ENCODE measurements around the gene UBE2Q1. TPM values are rescaled to one million over a fixed set of nuclear protein-coding genes. Genes with fewer than 3 reads are reported as not detected.

UBE2Q1 gene
- total and polyA plus RNA-seq, 9 donors, result 14.3 to 119 (median 58.5) TPM

- Histone ChIP-seq H3K27ac (no peak overlapping the region), H3K36me3 (peaks cover 3% of the 10 kb centered on the region), H3K9me3 (no peaks in the 10 kb centered on the region), H3K4me1 (ENCODE audit: insufficient read depth) (peaks cover 2% of the 10 kb centered on the region), H3K27me3 (no peaks in the 10 kb centered on the region), H3K4me3 (no peak overlapping the region)
- TF ChIP-seq EP300 (IDR thresholded peaks at IDR 0.05) (no peak), POLR2A (IDR thresholded peaks at IDR 0.05) (no peak)
- TF ChIP-seq, protein P1, sequence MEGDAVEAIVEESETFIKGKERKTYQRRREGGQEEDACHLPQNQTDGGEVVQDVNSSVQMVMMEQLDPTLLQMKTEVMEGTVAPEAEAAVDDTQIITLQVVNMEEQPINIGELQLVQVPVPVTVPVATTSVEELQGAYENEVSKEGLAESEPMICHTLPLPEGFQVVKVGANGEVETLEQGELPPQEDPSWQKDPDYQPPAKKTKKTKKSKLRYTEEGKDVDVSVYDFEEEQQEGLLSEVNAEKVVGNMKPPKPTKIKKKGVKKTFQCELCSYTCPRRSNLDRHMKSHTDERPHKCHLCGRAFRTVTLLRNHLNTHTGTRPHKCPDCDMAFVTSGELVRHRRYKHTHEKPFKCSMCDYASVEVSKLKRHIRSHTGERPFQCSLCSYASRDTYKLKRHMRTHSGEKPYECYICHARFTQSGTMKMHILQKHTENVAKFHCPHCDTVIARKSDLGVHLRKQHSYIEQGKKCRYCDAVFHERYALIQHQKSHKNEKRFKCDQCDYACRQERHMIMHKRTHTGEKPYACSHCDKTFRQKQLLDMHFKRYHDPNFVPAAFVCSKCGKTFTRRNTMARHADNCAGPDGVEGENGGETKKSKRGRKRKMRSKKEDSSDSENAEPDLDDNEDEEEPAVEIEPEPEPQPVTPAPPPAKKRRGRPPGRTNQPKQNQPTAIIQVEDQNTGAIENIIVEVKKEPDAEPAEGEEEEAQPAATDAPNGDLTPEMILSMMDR (IDR thresholded peaks at IDR 0.05), result no peak
- no peak for DNase-seq
- 46 to 50% (median 48%) methylated on average over 5 of the region's 5 CpGs for WGBS, 3 donors
- intact Hi-C loops (cut with DNase I), result loop anchor here in 2 of 4 donors (10.0 kb wide), 3 partner anchors 145 to 535 kb away; partner anchors contain the start of genes IL6R (in 1 of the 2) and KCNN3 (in 1 of the 2)
These were observed 8.4 kb downstream of the UBE2Q1 start for GRCh38 chr1:154550070-154550469.

- Histone ChIP-seq H3K36me3 (peaks cover 3% of the 10 kb centered on the region), H3K4me1 (ENCODE audit: insufficient read depth) (peaks cover 2% of the 10 kb centered on the region), H3K9me3 (no peaks in the 10 kb centered on the region), H3K27me3 (no peaks in the 10 kb centered on the region), H3K27ac (no peak overlapping the region), H3K4me3 (no peak overlapping the region)
- no peak for DNase-seq
- 66 to 68% (median 66%) methylated on average over 3 of the region's 3 CpGs for WGBS, 3 donors
- intact Hi-C loops (cut with DNase I), result loop anchor here in 1 of 4 donors (10.0 kb wide), 1 partner anchor 64 kb away; no protein-coding TSS in a partner anchor
- no peak for TF ChIP-seq EP300 (IDR thresholded peaks at IDR 0.05)
- TF ChIP-seq, protein P1 (IDR thresholded peaks at IDR 0.05), result no peak
These were observed 9.2 kb downstream of the UBE2Q1 start for GRCh38 chr1:154549202-154549770.

DNA sequence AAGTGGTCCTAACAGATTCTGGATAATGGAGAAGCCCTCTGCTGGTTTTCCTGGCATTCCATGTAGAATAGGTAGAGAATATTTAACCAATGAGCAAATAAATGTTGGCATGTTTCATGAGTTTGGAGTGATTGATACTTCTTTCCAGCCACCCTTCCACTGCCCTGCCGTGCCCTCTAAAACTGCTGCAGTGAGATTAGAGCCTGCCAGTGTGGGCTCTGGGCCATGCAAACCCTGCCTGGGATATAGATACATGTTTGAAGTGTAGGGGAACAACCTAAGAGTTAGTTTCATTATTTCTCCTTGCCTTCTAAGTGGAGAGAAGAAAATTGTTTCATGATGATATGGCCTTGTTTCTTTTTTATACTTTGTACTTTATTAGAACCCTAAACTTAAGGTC lies 10.4 kb downstream of the UBE2Q1 start:
- no peak overlapping the region for H3K4me3 ChIP-seq
- intact Hi-C loops (cut with DNase I), result loop anchor here in 1 of 4 donors (10.0 kb wide), 1 partner anchor 63 kb away; no protein-coding TSS in a partner anchor
- no peaks in the 10 kb centered on the region for H3K9me3 ChIP-seq
- no peak overlapping the region for H3K27ac ChIP-seq
- WGBS, 3 donors, result 3 to 25% (median 13%) methylated on average over 1 of the region's 1 CpG
- peaks cover 2% of the 10 kb centered on the region for H3K4me1 ChIP-seq (ENCODE audit: insufficient read depth)
- no peak for DNase-seq
- no peaks in the 10 kb centered on the region for H3K27me3 ChIP-seq
- H3K36me3 ChIP-seq, result peaks cover 3% of the 10 kb centered on the region
- TF ChIP-seq, protein P1 (IDR thresholded peaks at IDR 0.05), result no peak
- TF ChIP-seq EP300 (IDR thresholded peaks at IDR 0.05), result no peak
- TF ChIP-seq POLR2A (IDR thresholded peaks at IDR 0.05), result no peak

- intact Hi-C loops (cut with DNase I), result loop anchor here in 1 of 4 donors (10.0 kb wide), 1 partner anchor 62 kb away; no protein-coding TSS in a partner anchor
- Histone ChIP-seq H3K4me3 (no peak overlapping the region), H3K36me3 (no peaks in the 10 kb centered on the region), H3K27me3 (no peaks in the 10 kb centered on the region), H3K9me3 (no peaks in the 10 kb centered on the region), H3K27ac (no peak overlapping the region), H3K4me1 (ENCODE audit: insufficient read depth) (peaks cover 2% of the 10 kb centered on the region)
- 22 to 40% (median 23%) methylated on average over 11 of the region's 11 CpGs for WGBS, 3 donors
- TF ChIP-seq, protein P1 (IDR thresholded peaks at IDR 0.05), result no peak
- TF ChIP-seq EP300 (IDR thresholded peaks at IDR 0.05) (no peak), POLR2A (IDR thresholded peaks at IDR 0.05) (no peak)
- no peak for DNase-seq
These were observed 11.2 kb downstream of the UBE2Q1 start for GRCh38 chr1:154547105-154547732.
